ENCODE measurements around the gene ZNF439. TPM values are rescaled to one million over a fixed set of nuclear protein-coding genes. Genes with fewer than 3 reads are reported as not detected.
A peak's percentile ranks its signal among the peaks of the same experiment; 100 is the strongest.
"Not testable (repeated sequence)": the region's sequence is repeated elsewhere in the genome, so short reads cannot be mapped to it uniquely, and the experiment has no call there.

Gene ZNF439
- total RNA-seq, 2 donors from 2014 or later, result 9.5 to 13.9 TPM

DNA sequence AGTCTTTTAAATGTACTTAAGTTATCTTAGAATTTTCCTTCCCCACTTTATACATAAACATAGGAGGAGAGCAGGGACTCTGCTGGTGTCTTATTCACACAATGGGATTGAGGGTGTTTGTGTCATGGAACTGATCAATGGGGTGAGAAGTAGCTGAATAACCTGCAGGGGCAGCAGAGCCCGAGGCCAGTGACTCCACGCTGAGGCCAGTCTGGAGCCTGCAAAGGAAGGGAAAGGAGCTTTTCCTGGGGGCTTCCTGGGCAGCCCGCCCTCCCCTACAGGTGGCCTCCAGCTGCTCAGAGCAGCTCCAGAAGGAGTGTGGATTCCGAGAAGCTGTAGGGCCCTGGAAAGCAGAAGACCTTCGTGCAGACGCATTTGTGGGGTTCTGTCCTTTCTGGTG lies 911 bp upstream of the ZNF439 start:
- H3K9me3 Mint-ChIP-seq; DNase-seq (ENCODE audit: low spot score); H3K27me3 Mint-ChIP-seq; H3K36me3 Mint-ChIP-seq; ATAC-seq: not testable (repeated sequence)
- Mint-ChIP-seq H3K27ac (peak overlapping the region in 1 of 2 donors; percentile 54), H3K4me3 (peak overlapping the region; percentile 89), H3K4me1 (ENCODE audit: low read depth in 2 of 2) (peaks cover 10 to 20% of the 10 kb centered on the region in 2 donors)

DNA sequence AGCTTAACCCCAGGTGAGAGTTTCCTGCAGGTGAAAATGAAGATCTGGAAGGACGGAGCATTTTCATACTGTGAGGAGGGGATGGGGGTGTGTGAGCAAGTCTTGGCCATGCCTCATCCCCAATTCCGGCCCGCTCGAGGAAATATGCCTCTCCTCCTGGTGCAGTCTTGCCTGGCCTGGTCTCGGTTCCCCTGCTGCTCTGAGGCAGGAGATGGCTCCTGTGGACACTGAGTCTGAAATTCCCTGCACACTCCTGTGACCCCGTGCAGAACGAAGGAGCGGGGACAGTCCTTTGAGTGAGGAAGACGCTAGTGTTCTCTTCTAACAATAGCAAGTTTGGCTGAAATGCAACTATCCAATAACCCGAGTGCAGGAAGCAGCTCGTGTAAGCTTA lies 329 bp upstream of the ZNF439 start:
- Mint-ChIP-seq H3K4me1 (ENCODE audit: low read depth in 2 of 2) (peaks cover 10 to 20% of the 10 kb centered on the region in 2 donors), H3K4me3 (peak overlapping the region; percentile 89), H3K9me3 (no peaks in the 10 kb centered on the region), H3K27ac (peak overlapping the region; percentile 66 to 70), H3K27me3 (peaks cover 0 to 3% of the 10 kb centered on the region in 2 donors), H3K36me3 (peaks cover 6% of the 10 kb centered on the region)
- DNase-seq (ENCODE audit: low spot score), result no peak
- no peak for ATAC-seq

DNA sequence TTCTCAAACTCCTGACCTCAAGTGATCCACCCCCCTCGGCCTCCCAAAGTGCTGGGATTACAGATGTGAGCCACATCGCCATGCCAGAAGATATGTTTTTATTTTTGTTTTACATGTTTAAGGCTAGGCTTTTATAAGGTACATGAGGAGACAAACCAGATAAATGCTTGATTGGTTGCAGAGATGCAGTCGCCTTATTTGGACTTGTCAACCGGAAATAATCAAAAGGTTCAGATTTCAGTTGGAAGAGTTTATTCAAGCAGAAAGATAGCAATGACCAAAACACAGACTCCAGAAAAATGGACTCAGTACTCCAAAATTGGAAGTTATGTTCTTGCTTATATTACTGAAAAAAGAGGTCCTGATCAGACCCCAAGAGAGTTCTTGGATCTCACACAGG lies 1.8 kb downstream of the ZNF439 start:
- H3K4me1 Mint-ChIP-seq (ENCODE audit: low read depth in 2 of 2), result peaks cover 10 to 16% of the 10 kb centered on the region in 2 donors
- not testable (repeated sequence) for H3K27ac Mint-ChIP-seq; H3K36me3 Mint-ChIP-seq; DNase-seq (ENCODE audit: low spot score); ATAC-seq; H3K27me3 Mint-ChIP-seq; H3K4me3 Mint-ChIP-seq; H3K9me3 Mint-ChIP-seq

DNA sequence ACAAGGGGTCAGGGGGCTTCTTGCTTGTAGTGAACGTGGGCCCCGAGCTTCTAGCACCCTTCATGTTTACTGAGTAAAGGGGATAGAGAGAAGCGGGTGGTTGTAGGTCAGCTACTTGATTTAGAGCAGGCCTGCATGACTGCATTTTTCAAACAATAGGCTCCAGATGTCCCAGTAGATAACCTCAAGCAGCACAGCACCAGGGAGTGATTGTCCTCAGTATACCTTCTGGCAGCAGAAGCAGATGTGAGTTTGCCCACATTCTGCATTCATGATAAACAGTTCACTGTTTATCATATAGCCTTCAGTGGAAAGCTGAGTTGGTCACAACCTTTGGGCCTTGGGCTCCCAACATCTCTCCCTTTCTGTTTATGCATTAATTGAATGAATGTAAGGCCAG lies 4.8 kb downstream of the ZNF439 start:
- Mint-ChIP-seq H3K4me1 (ENCODE audit: low read depth in 2 of 2) (peaks cover 8 to 21% of the 10 kb centered on the region in 2 donors), H3K9me3 (no peaks in the 10 kb centered on the region), H3K36me3 (peaks cover 21% of the 10 kb centered on the region), H3K27me3 (no peaks in the 10 kb centered on the region), H3K27ac (no peak overlapping the region), H3K4me3 (no peak overlapping the region)
- DNase-seq (ENCODE audit: low spot score) (no peak), ATAC-seq (no peak)

DNA sequence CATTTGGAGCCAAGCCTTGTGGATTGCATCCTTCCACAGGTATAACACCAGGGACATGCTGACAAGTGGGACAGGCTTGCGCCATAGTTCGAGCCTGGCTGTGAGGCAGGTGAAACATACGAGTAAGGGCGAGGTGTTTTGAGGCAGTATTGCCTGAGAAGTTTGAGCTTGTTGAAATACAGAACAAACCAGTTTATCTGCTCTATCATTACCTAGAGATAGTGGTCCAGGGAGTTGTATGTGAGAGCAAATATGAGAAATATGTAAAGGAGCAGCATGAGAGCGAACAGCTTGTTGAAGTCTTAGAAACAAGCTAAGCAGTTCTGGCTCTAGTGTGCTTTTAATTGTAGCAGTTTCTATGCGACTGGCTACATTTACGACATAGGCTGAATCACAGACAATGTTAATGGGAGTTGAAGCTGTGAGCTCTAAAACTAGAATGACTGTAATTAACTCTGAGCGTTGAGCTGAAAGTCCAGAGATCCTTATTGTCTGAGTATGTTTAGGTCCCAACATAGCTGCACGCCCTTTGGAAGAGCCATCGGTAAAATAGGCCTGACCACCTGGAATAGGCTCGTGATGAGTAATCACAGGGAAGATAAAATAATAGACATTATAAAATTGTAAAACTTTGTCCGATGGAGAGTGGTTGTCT lies 8.2 kb downstream of the ZNF439 start:
- ATAC-seq, result no peak
- Mint-ChIP-seq H3K36me3 (peaks cover 23% of the 10 kb centered on the region), H3K9me3 (no peaks in the 10 kb centered on the region), H3K4me1 (ENCODE audit: low read depth in 2 of 2) (peaks cover 0 to 10% of the 10 kb centered on the region in 2 donors), H3K4me3 (no peak overlapping the region), H3K27me3 (no peaks in the 10 kb centered on the region), H3K27ac (no peak overlapping the region)
- no peak for DNase-seq (ENCODE audit: low spot score)

DNA sequence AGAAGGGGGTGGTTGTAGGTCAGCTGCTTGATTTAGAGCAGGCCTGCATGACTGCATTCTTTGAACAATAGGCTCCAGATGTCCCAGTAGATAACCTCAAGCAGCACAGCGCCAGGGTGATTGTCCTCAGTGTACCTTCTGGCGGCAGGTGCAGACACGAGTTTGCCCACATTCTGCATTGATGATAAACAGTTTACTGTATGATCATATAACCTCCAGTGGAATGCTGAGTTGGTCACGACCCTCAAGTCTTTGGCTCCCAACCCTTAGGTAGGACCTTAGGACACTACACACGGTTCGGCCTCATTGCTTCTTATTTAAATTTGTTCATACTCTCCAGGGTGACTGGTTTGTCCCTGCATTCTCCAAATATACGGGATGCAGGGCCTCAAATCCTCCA lies 12.2 kb downstream of the ZNF439 start:
- Mint-ChIP-seq H3K36me3 (peaks cover 37% of the 10 kb centered on the region), H3K9me3 (peaks cover 4% of the 10 kb centered on the region), H3K27ac (no peak overlapping the region), H3K27me3 (no peaks in the 10 kb centered on the region), H3K4me3 (no peak overlapping the region), H3K4me1 (ENCODE audit: low read depth in 2 of 2) (peaks cover 0 to 10% of the 10 kb centered on the region in 2 donors)
- DNase-seq (ENCODE audit: low spot score) (no peak), ATAC-seq (no peak)

DNA sequence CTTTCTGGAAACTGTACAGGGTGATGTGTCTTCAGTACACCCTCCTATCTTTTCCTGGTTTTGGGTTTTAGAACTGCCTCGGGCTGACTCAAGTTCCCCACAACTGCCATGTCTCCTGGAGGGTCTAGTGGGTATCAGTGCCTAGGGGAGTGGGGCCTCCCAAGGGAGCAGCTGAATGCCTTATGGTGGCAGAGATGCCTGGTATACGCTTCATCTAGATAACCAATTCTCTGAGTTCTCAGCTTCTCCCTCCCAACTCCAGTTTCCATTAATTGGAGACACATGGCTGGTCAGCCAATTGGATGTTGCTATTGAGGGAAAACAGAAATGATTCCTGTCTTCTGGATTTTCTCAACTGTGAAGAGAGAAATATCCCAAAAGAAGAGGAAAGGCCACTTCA lies 12.8 kb downstream of the ZNF439 start:
- H3K4me1 Mint-ChIP-seq (ENCODE audit: low read depth in 2 of 2), result peaks cover 0 to 6% of the 10 kb centered on the region in 2 donors
- no peaks in the 10 kb centered on the region for H3K27me3 Mint-ChIP-seq
- ATAC-seq (no peak), DNase-seq (ENCODE audit: low spot score) (no peak)
- no peak overlapping the region for H3K4me3 Mint-ChIP-seq
- peaks cover 38% of the 10 kb centered on the region for H3K36me3 Mint-ChIP-seq
- no peak overlapping the region for H3K27ac Mint-ChIP-seq
- peaks cover 4% of the 10 kb centered on the region for H3K9me3 Mint-ChIP-seq

DNA sequence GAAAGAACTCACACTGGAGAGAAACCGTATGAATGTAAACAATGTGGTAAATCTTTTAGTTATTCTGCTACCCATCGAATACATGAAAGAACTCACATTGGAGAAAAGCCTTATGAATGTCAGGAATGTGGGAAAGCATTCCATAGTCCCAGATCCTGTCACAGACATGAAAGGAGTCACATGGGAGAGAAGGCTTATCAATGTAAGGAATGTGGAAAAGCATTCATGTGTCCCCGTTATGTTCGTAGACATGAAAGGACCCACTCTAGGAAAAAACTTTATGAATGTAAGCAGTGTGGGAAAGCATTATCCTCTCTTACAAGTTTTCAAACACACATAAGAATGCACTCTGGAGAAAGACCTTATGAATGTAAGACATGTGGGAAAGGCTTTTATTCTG lies 19.2 kb downstream of the ZNF439 start:
- H3K27ac Mint-ChIP-seq; H3K27me3 Mint-ChIP-seq; ATAC-seq; DNase-seq (ENCODE audit: low spot score); H3K4me1 Mint-ChIP-seq (ENCODE audit: low read depth in 2 of 2); H3K4me3 Mint-ChIP-seq: not testable (repeated sequence)
- Mint-ChIP-seq H3K36me3 (peaks cover 39% of the 10 kb centered on the region), H3K9me3 (peaks cover 24% of the 10 kb centered on the region)

DNA sequence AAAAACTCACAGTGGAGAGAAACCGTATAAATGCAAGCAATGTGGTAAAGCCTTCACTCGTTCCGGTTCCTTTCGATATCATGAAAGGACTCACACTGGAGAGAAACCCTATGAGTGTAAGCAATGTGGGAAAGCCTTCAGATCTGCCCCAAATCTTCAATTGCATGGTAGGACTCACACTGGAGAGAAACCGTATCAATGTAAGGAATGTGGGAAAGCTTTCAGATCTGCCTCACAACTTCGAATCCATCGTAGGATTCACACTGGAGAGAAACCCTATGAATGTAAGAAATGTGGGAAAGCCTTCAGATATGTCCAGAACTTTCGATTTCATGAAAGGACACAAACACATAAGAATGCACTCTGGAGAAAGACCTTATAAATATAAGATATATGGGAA lies 19.7 kb downstream of the ZNF439 start:
- Mint-ChIP-seq H3K27ac (no peak overlapping the region), H3K9me3 (peaks cover 24% of the 10 kb centered on the region), H3K27me3 (no peaks in the 10 kb centered on the region), H3K4me3 (no peak overlapping the region), H3K4me1 (ENCODE audit: low read depth in 2 of 2) (no peaks in the 10 kb centered on the region), H3K36me3 (peaks cover 36% of the 10 kb centered on the region)
- ATAC-seq, result no peak
- DNase-seq (ENCODE audit: low spot score), result no peak

DNA sequence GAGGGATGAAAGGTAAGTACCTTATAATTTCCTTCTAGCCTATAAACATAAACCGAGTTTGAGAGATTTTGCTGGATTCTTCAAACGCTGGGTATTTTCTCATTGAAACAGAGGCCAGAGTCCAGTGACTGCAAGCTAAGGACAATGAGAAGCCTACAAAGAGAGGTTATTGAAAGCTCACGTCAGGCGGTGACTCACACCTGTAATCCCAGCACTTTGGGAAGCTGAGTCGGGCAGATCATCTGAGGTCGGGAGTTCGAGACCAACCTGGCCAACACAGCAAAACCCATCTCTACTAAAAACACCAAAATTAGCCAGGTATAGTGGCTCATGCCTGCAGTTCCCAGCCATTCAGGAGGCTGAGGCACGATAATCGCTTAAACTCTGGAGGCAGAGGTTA lies 24.1 kb downstream of the ZNF439 start:
- ATAC-seq (no peak), DNase-seq (ENCODE audit: low spot score) (no peak)
- no peaks in the 10 kb centered on the region for H3K27me3 Mint-ChIP-seq
- H3K9me3 Mint-ChIP-seq, result peaks cover 16% of the 10 kb centered on the region
- no peak overlapping the region for H3K27ac Mint-ChIP-seq
- no peak overlapping the region for H3K4me3 Mint-ChIP-seq
- peaks cover 16% of the 10 kb centered on the region for H3K36me3 Mint-ChIP-seq
- H3K4me1 Mint-ChIP-seq (ENCODE audit: low read depth in 2 of 2), result no peaks in the 10 kb centered on the region

DNA sequence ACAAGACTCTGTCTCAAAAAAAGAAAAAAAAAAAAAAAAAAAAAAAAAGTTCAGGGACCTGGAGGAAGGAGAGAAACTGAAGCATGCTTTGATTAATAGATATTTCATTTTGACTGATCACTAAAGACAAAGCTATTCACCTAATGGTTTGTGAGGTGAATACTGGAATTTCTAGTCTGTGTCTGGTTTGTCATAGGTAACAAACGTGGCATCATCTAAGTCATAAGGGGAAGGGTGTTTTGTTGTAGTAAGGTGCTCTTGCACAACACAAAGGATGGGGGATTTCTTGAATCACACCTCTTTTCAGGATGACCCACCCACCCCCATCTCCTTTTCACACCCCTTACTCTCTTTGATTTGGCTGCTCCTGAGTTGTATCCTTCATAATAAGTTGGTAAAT lies 25.2 kb downstream of the ZNF439 start:
- Mint-ChIP-seq H3K27me3 (no peaks in the 10 kb centered on the region), H3K36me3 (peaks cover 4% of the 10 kb centered on the region), H3K9me3 (peaks cover 7% of the 10 kb centered on the region), H3K4me1 (ENCODE audit: low read depth in 2 of 2) (no peaks in the 10 kb centered on the region), H3K27ac (no peak overlapping the region), H3K4me3 (no peak overlapping the region)
- ATAC-seq, result no peak
- DNase-seq (ENCODE audit: low spot score), result no peak

DNA sequence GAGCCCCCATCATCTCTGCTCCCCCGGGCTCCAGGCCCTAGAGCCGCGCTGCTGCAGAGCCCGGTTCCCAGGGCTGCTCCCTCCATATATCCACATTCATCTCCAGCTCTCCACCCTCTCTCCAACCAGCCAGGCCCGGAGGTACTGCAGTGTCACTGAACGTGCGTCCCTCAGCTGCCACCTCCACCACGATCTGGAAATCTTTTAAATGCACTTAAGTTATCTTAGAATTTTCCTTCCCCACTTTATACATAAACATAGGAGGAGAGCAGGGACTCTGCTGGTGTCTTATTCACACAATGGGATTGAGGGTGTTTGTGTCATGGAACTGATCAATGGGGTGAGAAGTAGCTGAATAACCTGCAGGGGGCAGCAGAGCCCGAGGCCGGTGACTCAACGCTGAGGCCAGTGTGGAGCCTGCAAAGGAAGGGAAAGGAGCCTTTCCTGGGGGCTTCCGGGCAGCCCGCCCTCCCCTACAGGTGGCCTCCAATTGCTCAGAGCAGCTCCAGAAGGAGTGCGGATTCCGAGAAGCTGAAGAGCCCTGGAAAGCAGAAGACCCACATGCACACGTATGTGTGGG lies 31.3 kb downstream of the ZNF439 start:
- ATAC-seq, result peak; percentile 52 to 75
- not testable (repeated sequence) for H3K4me3 Mint-ChIP-seq; DNase-seq (ENCODE audit: low spot score); H3K27me3 Mint-ChIP-seq; H3K27ac Mint-ChIP-seq; H3K4me1 Mint-ChIP-seq (ENCODE audit: low read depth in 2 of 2); H3K9me3 Mint-ChIP-seq; H3K36me3 Mint-ChIP-seq

DNA sequence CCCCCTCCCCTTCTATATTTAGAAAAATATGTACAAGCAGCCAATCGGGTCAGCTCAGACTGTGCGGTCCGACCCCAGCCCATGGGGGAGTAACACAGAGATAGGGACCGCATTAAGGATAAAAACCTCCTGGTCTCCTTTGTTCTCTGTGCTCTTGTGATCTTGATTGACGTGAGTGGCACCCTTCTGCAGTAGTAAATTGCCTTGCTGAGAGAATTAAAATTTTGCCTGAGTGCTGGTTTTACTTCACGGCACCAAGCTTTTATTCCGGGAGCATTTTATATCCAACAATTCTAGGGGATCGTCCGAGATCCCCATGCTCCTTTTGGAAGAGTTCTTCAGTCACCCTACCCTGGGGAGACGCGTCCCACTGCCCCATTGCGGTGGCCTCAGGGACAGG lies 32.1 kb downstream of the ZNF439 start:
- DNase-seq (ENCODE audit: low spot score) (no peak), ATAC-seq (no peak)
- Mint-ChIP-seq H3K27me3 (no peaks in the 10 kb centered on the region), H3K9me3 (no peaks in the 10 kb centered on the region), H3K4me1 (ENCODE audit: low read depth in 2 of 2) (peaks cover 0 to 2% of the 10 kb centered on the region in 2 donors), H3K36me3 (no peaks in the 10 kb centered on the region), H3K4me3 (no peak overlapping the region), H3K27ac (no peak overlapping the region)

DNA sequence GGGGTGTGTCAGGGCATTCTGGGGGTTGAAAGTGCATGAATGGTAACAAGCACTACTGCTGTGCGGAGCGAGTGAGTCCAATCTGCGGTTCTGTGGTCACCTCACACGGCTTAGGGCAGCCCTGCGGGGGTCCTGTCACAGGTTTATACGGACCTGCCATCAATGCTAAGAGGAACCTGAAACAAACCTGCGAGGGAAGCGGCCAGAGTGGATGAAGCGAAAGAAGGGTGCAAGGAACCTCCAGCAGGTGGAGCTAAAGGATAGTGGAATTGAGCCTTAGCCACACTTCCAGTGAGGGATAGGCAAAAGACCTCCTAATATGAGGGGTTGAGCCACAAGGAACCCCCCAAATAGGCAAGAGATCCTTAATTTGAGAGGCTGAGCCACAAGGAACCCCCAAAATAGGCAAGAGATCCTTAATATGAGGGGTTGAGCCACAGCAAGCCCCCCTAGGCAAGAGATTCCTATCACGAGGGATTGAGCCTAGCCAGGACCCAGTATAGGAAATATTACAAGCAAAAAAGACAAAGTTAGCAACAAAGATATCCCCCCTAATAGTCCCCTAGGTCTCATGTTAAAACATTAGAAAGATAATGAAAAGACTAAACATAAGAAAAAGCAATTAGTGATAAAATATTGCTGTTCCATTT lies 32.8 kb downstream of the ZNF439 start:
- no peaks in the 10 kb centered on the region for H3K9me3 Mint-ChIP-seq
- peaks cover 0 to 2% of the 10 kb centered on the region in 2 donors for H3K4me1 Mint-ChIP-seq (ENCODE audit: low read depth in 2 of 2)
- ATAC-seq, result no peak
- H3K27ac Mint-ChIP-seq, result no peak overlapping the region
- DNase-seq (ENCODE audit: low spot score), result peak; percentile 65
- no peaks in the 10 kb centered on the region for H3K36me3 Mint-ChIP-seq
- no peaks in the 10 kb centered on the region for H3K27me3 Mint-ChIP-seq
- H3K4me3 Mint-ChIP-seq, result no peak overlapping the region

Data from natural killer cell treated with Interleukin-12 subunit alpha and Interleukin-12 subunit beta and Interleukin-15 and Interleukin-18, amount 100 ng/mL, for 72 hours (primary cell).